HL-60 (cell line): ENCODE measurements around the gene GPC5.

ENCODE experiments used
- DNase-seq, 2 experiments: peaks; one replicate each; pipeline ENCODE4 v3.0.0-alpha.2; 2010 to 2020; ENCODE audit warnings: low read depth in 1 of 2, low spot score in 1 of 2
- H3K27ac ChIP-seq: fragments of 250-450 bp; sonication (Bioruptor Pico); replicated peaks from 2 replicates; pipeline ENCODE4 v1.5.1; 2020; ENCODE audit warnings: mild to moderate bottlenecking, moderate library complexity
- H3K27me3 ChIP-seq: fragments of 250-450 bp; sonication (Bioruptor Pico); 2 replicates; pipeline ENCODE4 v1.5.1; 2021; ENCODE audit warnings: mild to moderate bottlenecking, moderate library complexity; ENCODE audit not compliant: insufficient read depth, poor library complexity, severe bottlenecking
- H3K4me3 ChIP-seq: replicated peaks from 2 replicates; pipeline ENCODE4 v1.5.1; 2011; ENCODE audit warnings: mild to moderate bottlenecking, control low read depth, low read length; ENCODE audit not compliant: insufficient read depth
- CTCF ChIP-seq: IDR thresholded peaks from one replicate; pipeline ENCODE4 v1.5.1; 2011; ENCODE audit warnings: low read length, control low read depth, inconsistent platforms; ENCODE audit not compliant: insufficient read depth
- GABPA ChIP-seq: IDR thresholded peaks from 2 replicates; pipeline ENCODE4 v1.6.1; 2012; ENCODE audit warnings: low read depth
- POLR2AphosphoS5 ChIP-seq: IDR thresholded peaks from 2 replicates; pipeline ENCODE4 v1.6.1; 2012; ENCODE audit warnings: low read depth
- REST ChIP-seq: IDR thresholded peaks from 2 replicates; pipeline ENCODE4 v1.6.1; 2012; ENCODE audit warnings: low read depth; ENCODE audit not compliant: insufficient replicate concordance
- SPI1 ChIP-seq: IDR thresholded peaks from 2 replicates; pipeline ENCODE4 v1.6.1; 2012; ENCODE audit warnings: low read depth, mild to moderate bottlenecking, borderline replicate concordance

Gene GPC5

GRCh38 chr13:92609376-92609775 is 1211.0 kb downstream of the GPC5 start:
- Histone ChIP-seq H3K4me3 (no peak overlapping the region), H3K27me3 (no peaks in the 10 kb centered on the region), H3K27ac (no peak overlapping the region)
- no peak for TF ChIP-seq REST
- TF ChIP-seq CTCF, result no peak
- TF ChIP-seq SPI1, result no peak
- no peak for TF ChIP-seq POLR2AphosphoS5
- no peak for TF ChIP-seq GABPA
- no peak for DNase-seq

GRCh38 chr13:92612892-92613291 is 1214.5 kb downstream of the GPC5 start:
- Histone ChIP-seq H3K27me3 (no peaks in the 10 kb centered on the region), H3K27ac (no peak overlapping the region), H3K4me3 (no peak overlapping the region)
- TF ChIP-seq GABPA (no peak), CTCF (no peak), POLR2AphosphoS5 (no peak), REST (no peak), SPI1 (no peak)
- DNase-seq, result no peak

- DNase-seq, result no peak
- Histone ChIP-seq H3K4me3 (no peak overlapping the region), H3K27me3 (no peaks in the 10 kb centered on the region), H3K27ac (no peak overlapping the region)
- TF ChIP-seq REST, result no peak
- TF ChIP-seq POLR2AphosphoS5, result no peak
- no peak for TF ChIP-seq SPI1
- no peak for TF ChIP-seq GABPA
- no peak for TF ChIP-seq CTCF
These were observed 1215.5 kb downstream of the GPC5 start for GRCh38 chr13:92613921-92614320.
